ENCODE measurements around the gene PLCB1. TPM values are rescaled to one million over a fixed set of nuclear protein-coding genes. Genes with fewer than 3 reads are reported as not detected.

Gene PLCB1
- total RNA-seq, 1 experiment from 2014 or later, result 4.4 TPM

DNA sequence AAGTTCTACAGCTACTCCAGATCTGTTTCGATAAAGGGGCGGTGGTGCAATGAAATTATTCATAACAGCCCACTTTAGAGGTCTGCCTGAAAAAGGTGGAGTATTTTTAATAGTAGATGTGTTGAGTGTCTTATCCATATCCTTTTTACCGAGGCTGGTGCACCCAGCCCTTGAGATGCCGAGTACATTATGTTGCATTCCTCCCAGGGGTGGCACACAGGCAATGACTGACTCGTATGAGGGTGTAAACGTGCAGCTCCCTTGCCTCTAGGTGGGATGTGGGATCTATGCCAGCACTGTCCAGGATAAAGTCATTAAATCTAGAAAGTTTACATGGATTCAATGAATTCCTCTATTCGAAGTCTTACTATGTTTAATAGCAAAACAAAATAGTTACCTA is 355.6 kb downstream of the PLCB1 start:
- Histone ChIP-seq H3K36me3 (ENCODE audit: low read depth, low read length) (no peaks in the 10 kb centered on the region), H3K9me3 (ENCODE audit: low read length) (no peaks in the 10 kb centered on the region), H3K4me3 (ENCODE audit: low read length) (no peak overlapping the region), H3K4me2 (ENCODE audit: low read length) (no peak overlapping the region), H3K27me3 (ENCODE audit: low read length) (peaks cover 37% of the 10 kb centered on the region), H3K4me1 (ENCODE audit: insufficient read depth, low read length) (no peaks in the 10 kb centered on the region), H3K9me2 (replicated peaks; ENCODE audit: low read length) (no peaks in the 10 kb centered on the region), H4K20me1 (ENCODE audit: low read length) (no peaks in the 10 kb centered on the region), H3K9ac (ENCODE audit: low read length) (no peak overlapping the region), H2AFZ (ENCODE audit: low read length) (no peak overlapping the region), H3F3A (ENCODE audit: low read length, unreplicated experiment) (no peaks in the 10 kb centered on the region), H3K79me2 (ENCODE audit: low read length) (no peaks in the 10 kb centered on the region), H3K27ac (ENCODE audit: low read length) (no peak overlapping the region)
- ChIA-PET POLR2A (ENCODE audit: unreplicated experiment) (no interaction called here), CTCF (no interaction called here)
- DNase-seq, result no peak
- no peak for TF ChIP-seq EZH2 (IDR thresholded peaks at IDR 0.05; ENCODE audit: low read length, unreplicated experiment)
- TF ChIP-seq, protein P1, sequence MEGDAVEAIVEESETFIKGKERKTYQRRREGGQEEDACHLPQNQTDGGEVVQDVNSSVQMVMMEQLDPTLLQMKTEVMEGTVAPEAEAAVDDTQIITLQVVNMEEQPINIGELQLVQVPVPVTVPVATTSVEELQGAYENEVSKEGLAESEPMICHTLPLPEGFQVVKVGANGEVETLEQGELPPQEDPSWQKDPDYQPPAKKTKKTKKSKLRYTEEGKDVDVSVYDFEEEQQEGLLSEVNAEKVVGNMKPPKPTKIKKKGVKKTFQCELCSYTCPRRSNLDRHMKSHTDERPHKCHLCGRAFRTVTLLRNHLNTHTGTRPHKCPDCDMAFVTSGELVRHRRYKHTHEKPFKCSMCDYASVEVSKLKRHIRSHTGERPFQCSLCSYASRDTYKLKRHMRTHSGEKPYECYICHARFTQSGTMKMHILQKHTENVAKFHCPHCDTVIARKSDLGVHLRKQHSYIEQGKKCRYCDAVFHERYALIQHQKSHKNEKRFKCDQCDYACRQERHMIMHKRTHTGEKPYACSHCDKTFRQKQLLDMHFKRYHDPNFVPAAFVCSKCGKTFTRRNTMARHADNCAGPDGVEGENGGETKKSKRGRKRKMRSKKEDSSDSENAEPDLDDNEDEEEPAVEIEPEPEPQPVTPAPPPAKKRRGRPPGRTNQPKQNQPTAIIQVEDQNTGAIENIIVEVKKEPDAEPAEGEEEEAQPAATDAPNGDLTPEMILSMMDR (conservative IDR thresholded peaks at IDR 0.05; ENCODE audit: low read depth, low read length), result no peak
- no peak for TF ChIP-seq EZH2phosphoT487 (IDR thresholded peaks at IDR 0.05; ENCODE audit: borderline replicate concordance, low read length)
- no TSS peak for BruUV-seq (replicated peaks)
- intact Hi-C loops (cut with micrococcal nuclease), result no loop called here
- no peak for ATAC-seq

DNA sequence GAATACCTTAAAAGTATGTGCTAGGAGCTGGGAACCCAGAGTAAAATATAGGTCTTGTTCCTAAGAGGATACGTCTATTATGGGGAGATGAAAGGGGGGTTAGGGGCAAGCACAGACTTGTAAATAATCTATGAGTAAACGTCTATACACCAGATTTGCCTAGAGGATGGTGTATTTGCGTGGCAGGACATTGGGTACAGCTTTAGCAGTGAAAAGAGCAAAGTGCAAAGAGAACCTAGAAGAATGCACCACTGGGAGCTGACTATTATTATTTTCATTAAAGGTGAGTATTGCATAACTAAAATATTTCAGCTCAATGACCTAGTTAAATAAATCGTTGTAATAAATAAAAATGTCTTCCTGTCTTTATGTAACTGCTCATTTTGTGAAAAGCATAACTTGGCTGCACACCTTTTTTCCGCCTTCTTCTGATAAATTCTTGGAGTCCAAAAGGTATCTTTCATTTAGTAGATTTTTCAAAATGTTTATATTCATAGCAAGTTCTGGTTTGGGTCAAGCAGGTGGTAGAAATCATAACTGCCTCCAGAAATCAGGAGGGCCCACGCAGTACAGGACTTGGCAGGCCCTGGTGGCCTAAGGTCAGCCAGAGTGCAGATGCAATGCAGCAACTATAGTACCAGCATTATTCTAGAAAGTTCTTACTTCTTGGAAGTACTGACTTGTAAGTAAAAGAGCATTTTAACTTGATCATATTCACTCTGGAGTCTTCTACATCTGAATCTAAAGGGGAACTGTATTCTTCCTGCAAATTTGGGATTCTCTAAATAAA is 357.2 kb downstream of the PLCB1 start:
- no TSS peak for BruUV-seq (replicated peaks)
- POLR2A ChIA-PET (ENCODE audit: unreplicated experiment), result no interaction called here
- CTCF ChIA-PET, result interaction anchor here (0.6 kb wide), 1 partner anchor 1203 kb away, joined by 3 read pairs; no protein-coding TSS in a partner anchor

More for the DNA sequence above, 357.2 kb downstream of the PLCB1 start:
- no peaks in the 10 kb centered on the region for H3K9me2 ChIP-seq (replicated peaks; ENCODE audit: low read length)
- no peak overlapping the region for H3K4me2 ChIP-seq (ENCODE audit: low read length)
- intact Hi-C loops (cut with micrococcal nuclease), result no loop called here
- no peaks in the 10 kb centered on the region for H3F3A ChIP-seq (ENCODE audit: low read length, unreplicated experiment)
- no peaks in the 10 kb centered on the region for H3K36me3 ChIP-seq (ENCODE audit: low read depth, low read length)
- no peak overlapping the region for H3K9ac ChIP-seq (ENCODE audit: low read length)
- no peak overlapping the region for H3K4me3 ChIP-seq (ENCODE audit: low read length)
- no peak for ATAC-seq
- H4K20me1 ChIP-seq (ENCODE audit: low read length), result no peaks in the 10 kb centered on the region
- no peak overlapping the region for H3K27ac ChIP-seq (ENCODE audit: low read length)
- H2AFZ ChIP-seq (ENCODE audit: low read length), result no peak overlapping the region
- DNase-seq, result no peak
- H3K79me2 ChIP-seq (ENCODE audit: low read length), result no peaks in the 10 kb centered on the region
- no peaks in the 10 kb centered on the region for H3K4me1 ChIP-seq (ENCODE audit: insufficient read depth, low read length)
- H3K9me3 ChIP-seq (ENCODE audit: low read length), result no peaks in the 10 kb centered on the region
- peaks cover 43% of the 10 kb centered on the region for H3K27me3 ChIP-seq (ENCODE audit: low read length)
- TF ChIP-seq EZH2 (IDR thresholded peaks at IDR 0.05; ENCODE audit: low read length, unreplicated experiment) (no peak), EZH2phosphoT487 (IDR thresholded peaks at IDR 0.05; ENCODE audit: borderline replicate concordance, low read length) (no peak)
- TF ChIP-seq, protein P1 (conservative IDR thresholded peaks at IDR 0.05; ENCODE audit: low read depth, low read length), result no peak

All from PC-3 (cell line).